NCI-H128 (cell line): ENCODE measurements around the gene CTNND2.
"Not testable (repeated sequence)": the region's sequence is repeated elsewhere in the genome, so short reads cannot be mapped to it uniquely, and the experiment has no call there.

ENCODE experiments used
- DNase-seq: peaks from one replicate; lab custom pipeline; 2025; ENCODE audit not compliant: unreplicated experiment; lab: John Stamatoyannopoulos, UW

The CTNND2 gene

GRCh38 chr5:11335881-11336760, 568.1 kb downstream of the CTNND2 start:
- no peak for DNase-seq

GRCh38 chr5:11334404-11334803, 569.8 kb downstream of the CTNND2 start:
- DNase-seq, result no peak

GRCh38 chr5:11329679-11330078, 574.6 kb downstream of the CTNND2 start:
- no peak for DNase-seq

GRCh38 chr5:11324521-11325289, 579.5 kb downstream of the CTNND2 start:
- DNase-seq, result no peak

- no peak for DNase-seq
Observed at GRCh38 chr5:11323761-11324160, 580.5 kb downstream of the CTNND2 start.

- no peak for DNase-seq
Observed at GRCh38 chr5:11322133-11322532, 582.1 kb downstream of the CTNND2 start.

GRCh38 chr5:11319836-11320580, 584.2 kb downstream of the CTNND2 start:
- no peak for DNase-seq

GRCh38 chr5:11313694-11314093, 590.6 kb downstream of the CTNND2 start:
- not testable (repeated sequence) for DNase-seq

GRCh38 chr5:11311731-11312130, 592.5 kb downstream of the CTNND2 start:
- no peak for DNase-seq

- no peak for DNase-seq
Observed at GRCh38 chr5:11311272-11311671, 593.0 kb downstream of the CTNND2 start.

- no peak for DNase-seq
Observed at GRCh38 chr5:11310158-11310557, 594.1 kb downstream of the CTNND2 start.

GRCh38 chr5:11306365-11306764, 597.9 kb downstream of the CTNND2 start:
- DNase-seq, result no peak

GRCh38 chr5:11305245-11305644, 599.0 kb downstream of the CTNND2 start:
- DNase-seq, result no peak

- DNase-seq, result no peak
Observed at GRCh38 chr5:11304641-11305040, 599.6 kb downstream of the CTNND2 start.

GRCh38 chr5:11302663-11303062, 601.6 kb downstream of the CTNND2 start:
- DNase-seq, result no peak

GRCh38 chr5:11301171-11301570, 603.1 kb downstream of the CTNND2 start:
- no peak for DNase-seq

- DNase-seq, result no peak
Observed at GRCh38 chr5:11300736-11301135, 603.5 kb downstream of the CTNND2 start.

GRCh38 chr5:11298877-11299276, 605.4 kb downstream of the CTNND2 start:
- no peak for DNase-seq

- no peak for DNase-seq
Observed at GRCh38 chr5:11293523-11293922, 610.7 kb downstream of the CTNND2 start.

GRCh38 chr5:11292648-11293356, 611.4 kb downstream of the CTNND2 start:
- DNase-seq, result no peak

- DNase-seq, result no peak
Observed at GRCh38 chr5:11289733-11290132, 614.5 kb downstream of the CTNND2 start.
